HEK293 (cell line): ENCODE data around the gene EIF4A3.

Experiments
- CTCF ChIA-PET: fragments of 350-600 bp; formaldehyde crosslinking; extraction: SDS; loops from one replicate; lab custom pipeline; 2021; ENCODE audit warnings: antibody characterized with exemption; lab: Yijun Ruan, JAX
- POLR2A ChIA-PET: fragments of 300-600 bp; formaldehyde crosslinking; extraction: SDS; loops from one replicate; lab custom pipeline; 2020; ENCODE audit warnings: antibody characterized with exemption, inconsistent platforms; lab: Yijun Ruan, JAX
- H3K27ac ChIP-seq: fragments of 200-500 bp; sonication (Bioruptor generic); 2 replicates; pipeline ENCODE4 v1.5.1; 2014; ENCODE audit warnings: low read depth, low read length, control low read depth, inconsistent platforms; ENCODE audit errors: extremely low read depth
- H3K36me3 ChIP-seq, 2 experiments: fragments of 200-500 bp in 1 of 2; sonication (Bioruptor generic) in 1 of 2; 1 replicate in 1 of 2; 2 replicates in 1 of 2; pipeline ENCODE4 v1.5.1; 2014 to 2017; ENCODE audit warnings: inconsistent platforms in 2 of 2, low read length in 2 of 2; ENCODE audit not compliant: control insufficient read depth in 2 of 2, insufficient read depth in 1 of 2
- H3K4me1 ChIP-seq: fragments of 200-500 bp; sonication (Bioruptor generic); 2 replicates; pipeline ENCODE4 v1.5.1; 2014; ENCODE audit warnings: mild to moderate bottlenecking, low read length, inconsistent platforms; ENCODE audit not compliant: control insufficient read depth, insufficient read depth
- H3K4me3 ChIP-seq: 2 replicates; pipeline ENCODE4 v1.5.1; 2011; ENCODE audit warnings: low read depth, mild to moderate bottlenecking, control low read depth, low read length, moderate library complexity
- H3K9me3 ChIP-seq: fragments of 200-500 bp; sonication (Bioruptor generic); 2 replicates; pipeline ENCODE4 v1.5.1; 2014; ENCODE audit warnings: low read depth, low read length, inconsistent platforms; ENCODE audit not compliant: control insufficient read depth, insufficient read depth
- AEBP2 ChIP-seq: fragments of 450-650 bp; formaldehyde crosslinking; IDR thresholded peaks from 2 replicates; pipeline ENCODE4 v1.5.1; 2016; ENCODE audit warnings: missing biosample characterization, missing genetic modification characterization, borderline replicate concordance
- FEZF1 ChIP-seq: fragments of 450-650 bp; formaldehyde crosslinking; IDR thresholded peaks from 2 replicates; pipeline ENCODE4 v1.5.1; 2016; ENCODE audit warnings: missing biosample characterization, missing genetic modification characterization
- GFI1B ChIP-seq: fragments of 450-650 bp; formaldehyde crosslinking; IDR thresholded peaks from 2 replicates; pipeline ENCODE4 v1.5.1; 2016; ENCODE audit warnings: missing biosample characterization, missing genetic modification characterization
- GLIS2 ChIP-seq: fragments of 450-650 bp; formaldehyde crosslinking; IDR thresholded peaks from 2 replicates; pipeline ENCODE4 v1.5.1; 2016; ENCODE audit warnings: missing biosample characterization, missing genetic modification characterization
- HOXC10 ChIP-seq: sonication (generic); formaldehyde crosslinking; IDR thresholded peaks from 2 replicates; pipeline ENCODE4 v1.8.1; 2023; ENCODE audit warnings: mild to moderate bottlenecking, missing genetic modification reagents
- SCRT2 ChIP-seq: fragments of 450-650 bp; formaldehyde crosslinking; IDR thresholded peaks from 2 replicates; pipeline ENCODE4 v1.5.1; 2016; ENCODE audit warnings: missing biosample characterization, missing genetic modification characterization
- TSHZ1 ChIP-seq: fragments of 450-650 bp; formaldehyde crosslinking; IDR thresholded peaks from 2 replicates; pipeline ENCODE4 v1.5.1; 2016; ENCODE audit warnings: missing biosample characterization, missing genetic modification characterization, borderline replicate concordance
- WT1 ChIP-seq: fragments of 450-650 bp; formaldehyde crosslinking; IDR thresholded peaks from 2 replicates; pipeline ENCODE4 v1.5.1; 2016; ENCODE audit warnings: missing biosample characterization, missing genetic modification characterization
- ZBTB21 ChIP-seq: fragments of 450-650 bp; formaldehyde crosslinking; IDR thresholded peaks from 2 replicates; pipeline ENCODE4 v1.5.1; 2017; ENCODE audit warnings: missing biosample characterization, missing genetic modification characterization
- ZBTB44 ChIP-seq: fragments of 450-650 bp; IDR thresholded peaks from 2 replicates; pipeline ENCODE4 v1.5.1; 2018; ENCODE audit warnings: missing biosample characterization, mild to moderate bottlenecking, missing genetic modification characterization
- ZBTB6 ChIP-seq: fragments of 450-650 bp; formaldehyde crosslinking; IDR thresholded peaks from 2 replicates; pipeline ENCODE4 v1.5.1; 2017; ENCODE audit warnings: missing biosample characterization, missing genetic modification characterization
- ZNF473 ChIP-seq: fragments of 450-650 bp; formaldehyde crosslinking; IDR thresholded peaks from 2 replicates; pipeline ENCODE4 v1.5.1; 2017; ENCODE audit warnings: missing biosample characterization, missing genetic modification characterization
- ZNF518A ChIP-seq: fragments of 450-650 bp; formaldehyde crosslinking; conservative IDR thresholded peaks from 2 replicates; pipeline ENCODE4 v1.5.1; 2016; ENCODE audit warnings: low read depth, missing biosample characterization, missing genetic modification characterization
- ZNF596 ChIP-seq: fragments of 450-650 bp; IDR thresholded peaks from 2 replicates; pipeline ENCODE4 v1.5.0; 2018; ENCODE audit warnings: missing biosample characterization, mild to moderate bottlenecking, missing genetic modification characterization, moderate library complexity
- ZNF660 ChIP-seq: fragments of 450-650 bp; IDR thresholded peaks from 2 replicates; pipeline ENCODE4 v1.5.1; 2018; ENCODE audit warnings: missing biosample characterization, mild to moderate bottlenecking, missing genetic modification characterization
- ZNF692 ChIP-seq: fragments of 450-650 bp; formaldehyde crosslinking; IDR thresholded peaks from 2 replicates; pipeline ENCODE4 v1.5.1; 2016; ENCODE audit warnings: missing biosample characterization, missing genetic modification characterization
- ZNF76 ChIP-seq: fragments of 450-650 bp; formaldehyde crosslinking; IDR thresholded peaks from 2 replicates; pipeline ENCODE4; 2016; ENCODE audit warnings: low read depth, missing biosample characterization, missing genetic modification characterization, borderline replicate concordance
- ZSCAN30 ChIP-seq: fragments of 450-650 bp; IDR thresholded peaks from 2 replicates; pipeline ENCODE4 v1.5.1; 2018; ENCODE audit warnings: missing biosample characterization, mild to moderate bottlenecking, missing genetic modification characterization, moderate library complexity

Gene EIF4A3

GRCh38 chr17:80101946-80102663 lies 44.8 kb downstream of the EIF4A3 start (continued):
- TF ChIP-seq TSHZ1 (no peak), ZNF596 (tag by site-specific recombination) (no peak), WT1 (tag by site-specific recombination) (no peak; the same call in 1 of the 2 replicates), ZNF692 (tag by site-specific recombination) (no peak), GFI1B (tag by site-specific recombination) (no peak), ZNF473 (tag by site-specific recombination) (no peak), ZNF76 (tag by site-specific recombination) (no peak), FEZF1 (tag by site-specific recombination) (no peak), HOXC10 (CRISPR knock-in tag) (no peak), GLIS2 (tag by site-specific recombination) (0 out of 2 replicates have a peak, but pooled peaks have one; percentile 12)

GRCh38 chr17:80101011-80101945 lies 45.6 kb downstream of the EIF4A3 start, which contains the start of gene GAA:
Gene GAA (plus strand): TSS chr17:80101581. CDS start chr17:80104587, 3,006 bp downstream.
- CTCF ChIA-PET, result interaction anchor here (0.6 to 3.0 kb wide), 55 partner anchors 9 to 1905 kb away, joined by 3 to 31 read pairs (median 4); no protein-coding TSS in a partner anchor
- Histone ChIP-seq H3K36me3 (peaks cover 0 to 2% of the 10 kb centered on the region in 2 experiments; a peak in 1 of 3 replicates), H3K4me1 (peaks cover 4% of the 10 kb centered on the region; the same call in 1 of the 2 replicates), H3K27ac (peak within 1 kb of the TSS; percentile 73; the same call in 1 of the 2 replicates), H3K4me3 (peak within 1 kb of the TSS; percentile 88), H3K9me3 (no peaks in the 10 kb centered on the region)
- POLR2A ChIA-PET, result interaction anchor here (0.6 to 1.8 kb wide), 28 partner anchors 9 to 353 kb away, joined by 3 to 24 read pairs (median 4); partner anchors contain the start of genes CBX8 and EIF4A3
- TF ChIP-seq ZNF660 (tag by site-specific recombination) (peak; percentile 90), ZBTB44 (tag by site-specific recombination) (no peak), SCRT2 (tag by site-specific recombination) (no peak), ZBTB21 (tag by site-specific recombination) (no peak), ZBTB6 (no peak; the same call in 1 of the 2 replicates), ZNF518A (no peak), AEBP2 (tag by site-specific recombination) (no peak), ZSCAN30 (tag by site-specific recombination) (peak; percentile 56; the same call in 1 of the 2 replicates), GFI1B (tag by site-specific recombination) (no peak)
